HG03175 (cell line): Measurements from ENCODE around the gene PPP1R3C.

Experiments
- ATAC-seq: cut with Tn5 transposase; IDR thresholded peaks from one replicate; pipeline ENCODE4 v1.9.1; 2021; ENCODE audit warnings: mild to moderate bottlenecking, moderate library complexity; ENCODE audit not compliant: unreplicated experiment

Gene PPP1R3C

DNA sequence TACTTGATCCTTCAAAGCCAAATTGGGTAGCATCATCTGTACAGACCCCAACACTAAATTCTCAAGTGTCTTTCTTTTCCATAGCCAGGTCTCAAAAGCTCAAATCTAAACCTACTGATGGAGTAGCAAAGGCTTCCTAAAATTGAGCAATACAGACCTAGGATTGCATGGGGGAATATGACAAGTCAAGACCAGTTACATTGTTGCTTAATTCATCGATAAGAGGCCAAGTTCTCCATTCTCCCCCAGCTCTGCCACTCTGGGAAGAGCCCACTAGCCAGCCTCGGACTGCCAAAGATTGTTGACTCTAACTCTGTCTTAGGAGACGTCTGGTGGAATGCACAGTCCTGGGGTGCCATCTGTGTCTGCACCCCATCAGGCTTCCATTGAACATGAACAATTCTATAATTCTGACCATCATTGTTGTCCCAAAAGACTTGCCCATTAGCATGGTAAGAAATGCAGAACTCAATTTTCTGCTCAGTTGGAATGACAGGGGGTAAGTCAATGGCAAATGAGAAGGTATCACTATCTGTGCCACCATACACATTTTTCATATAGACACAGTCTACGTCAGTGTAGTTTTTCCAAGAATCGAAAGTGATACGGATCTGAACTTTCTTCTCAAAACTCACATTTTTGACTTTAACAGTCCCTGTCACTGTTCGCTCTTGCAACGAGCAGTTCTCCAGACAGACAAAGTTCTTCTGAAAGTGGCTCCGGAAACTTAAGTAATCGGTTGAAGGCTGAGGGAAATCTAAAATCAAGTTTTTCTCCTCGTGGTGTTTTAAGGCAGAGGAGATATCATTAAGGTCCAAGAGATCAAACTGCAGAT, 2.9 kb downstream of the PPP1R3C start:
- ATAC-seq, result no peak

- no peak for ATAC-seq
These were observed 4.5 kb downstream of the PPP1R3C start for GRCh38 chr10:91628383-91628782.

GRCh38 chr10:91627344-91628102, 5.3 kb downstream of the PPP1R3C start:
- ATAC-seq, result no peak

DNA sequence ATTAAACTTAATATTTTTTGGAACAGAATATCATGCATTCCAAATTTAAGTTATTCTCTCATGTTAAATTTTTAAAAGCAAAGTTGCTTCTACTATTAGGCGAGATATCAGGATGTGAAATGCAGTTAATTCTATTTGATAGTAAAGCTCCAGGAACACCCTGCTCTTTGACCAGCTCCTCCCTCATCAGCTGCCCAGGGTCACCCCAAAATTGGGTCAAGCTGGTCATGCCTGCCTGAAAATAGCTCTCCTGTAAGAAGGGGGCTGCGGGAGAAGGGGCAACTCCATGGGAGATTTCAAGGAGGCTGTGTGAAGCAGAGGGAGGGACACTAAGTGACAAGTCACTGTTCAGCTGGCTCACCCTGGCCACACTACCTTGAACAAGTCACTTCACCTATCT, 5.9 kb downstream of the PPP1R3C start:
- no peak for ATAC-seq

DNA sequence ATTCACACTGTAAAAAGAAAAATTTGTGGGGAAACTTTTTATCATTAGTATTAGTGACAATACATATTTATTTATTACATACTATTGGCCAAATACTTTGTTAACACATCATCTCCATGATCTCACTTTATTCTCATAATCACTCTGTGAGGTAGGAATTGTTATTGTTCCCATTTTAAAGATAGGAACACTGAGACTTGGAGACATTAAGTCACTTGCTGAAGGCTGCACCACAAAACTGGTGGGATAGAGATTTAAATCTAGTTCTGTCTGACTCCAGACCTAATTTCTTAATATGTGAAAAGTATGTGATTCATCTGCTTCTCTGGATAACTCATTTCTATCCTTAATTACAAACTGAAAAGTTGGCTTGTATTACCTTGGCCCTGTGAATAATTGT, 8.2 kb downstream of the PPP1R3C start:
- no peak for ATAC-seq

- no peak for ATAC-seq
These were observed 10.3 kb downstream of the PPP1R3C start for GRCh38 chr10:91622601-91623000.

GRCh38 chr10:91621483-91622113, 11.3 kb downstream of the PPP1R3C start:
- no peak for ATAC-seq

DNA sequence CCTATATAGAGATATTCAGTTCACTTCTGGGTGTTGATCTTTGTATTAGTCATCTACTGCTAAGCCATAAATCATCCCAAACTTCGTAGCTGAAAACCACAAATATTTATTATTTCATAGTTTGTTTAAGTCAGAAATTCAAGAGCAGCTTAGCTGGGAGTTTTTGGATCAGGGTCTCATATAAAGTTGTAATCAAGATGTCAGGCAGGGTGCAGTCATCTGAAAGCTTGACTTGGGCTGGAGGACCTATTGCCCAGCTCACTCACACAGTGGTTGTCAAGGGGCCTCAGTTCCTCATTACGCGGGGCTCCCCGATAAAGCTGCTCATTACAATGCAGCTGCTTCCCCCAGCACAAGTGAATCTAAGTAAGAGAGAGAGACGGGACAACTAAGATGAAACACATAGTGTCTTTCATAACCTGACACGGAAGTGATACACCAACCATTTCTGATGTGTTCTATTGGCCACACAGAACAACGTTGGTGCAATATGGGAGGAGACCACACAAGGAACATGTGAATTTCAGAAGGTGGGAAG, 15.7 kb downstream of the PPP1R3C start:
- no peak for ATAC-seq

DNA sequence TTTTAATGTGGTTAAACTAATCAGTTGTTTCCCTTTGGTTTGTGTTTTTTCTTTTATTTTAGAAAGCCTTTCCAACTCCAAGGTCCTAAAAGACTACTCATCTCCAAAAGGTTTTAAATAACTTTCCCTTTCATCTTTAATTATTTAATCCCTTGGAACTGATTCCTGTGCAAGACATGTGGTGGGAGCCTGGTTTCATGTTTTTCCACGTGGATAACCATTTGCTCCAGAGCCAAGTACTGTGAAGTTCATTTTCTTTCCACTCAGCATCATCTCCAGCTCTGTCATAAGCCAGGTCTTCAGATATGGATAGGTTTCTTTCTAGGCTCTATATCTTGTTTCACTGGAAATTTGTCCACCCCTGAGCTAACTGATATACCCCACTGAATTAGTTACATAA, 16.7 kb downstream of the PPP1R3C start:
- ATAC-seq, result no peak

DNA sequence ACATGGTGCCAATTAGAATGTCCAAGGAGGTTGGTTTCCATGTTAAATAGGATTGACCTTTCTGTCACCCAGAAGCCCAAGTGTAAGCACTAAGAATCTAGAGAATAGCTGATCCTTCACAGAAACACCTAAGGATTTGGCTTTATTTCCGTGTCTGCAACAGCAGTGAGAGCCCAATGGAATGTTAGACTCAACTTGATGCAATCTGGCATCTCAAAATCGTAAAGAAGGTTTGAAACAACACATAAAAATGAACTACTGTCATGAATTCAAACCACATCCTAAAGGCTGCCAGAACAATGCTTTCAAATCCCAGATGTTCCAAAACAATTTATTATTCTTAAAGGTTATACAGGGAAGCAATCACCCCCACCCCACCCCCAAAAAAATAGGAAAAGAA, 18.6 kb downstream of the PPP1R3C start:
- no peak for ATAC-seq

DNA sequence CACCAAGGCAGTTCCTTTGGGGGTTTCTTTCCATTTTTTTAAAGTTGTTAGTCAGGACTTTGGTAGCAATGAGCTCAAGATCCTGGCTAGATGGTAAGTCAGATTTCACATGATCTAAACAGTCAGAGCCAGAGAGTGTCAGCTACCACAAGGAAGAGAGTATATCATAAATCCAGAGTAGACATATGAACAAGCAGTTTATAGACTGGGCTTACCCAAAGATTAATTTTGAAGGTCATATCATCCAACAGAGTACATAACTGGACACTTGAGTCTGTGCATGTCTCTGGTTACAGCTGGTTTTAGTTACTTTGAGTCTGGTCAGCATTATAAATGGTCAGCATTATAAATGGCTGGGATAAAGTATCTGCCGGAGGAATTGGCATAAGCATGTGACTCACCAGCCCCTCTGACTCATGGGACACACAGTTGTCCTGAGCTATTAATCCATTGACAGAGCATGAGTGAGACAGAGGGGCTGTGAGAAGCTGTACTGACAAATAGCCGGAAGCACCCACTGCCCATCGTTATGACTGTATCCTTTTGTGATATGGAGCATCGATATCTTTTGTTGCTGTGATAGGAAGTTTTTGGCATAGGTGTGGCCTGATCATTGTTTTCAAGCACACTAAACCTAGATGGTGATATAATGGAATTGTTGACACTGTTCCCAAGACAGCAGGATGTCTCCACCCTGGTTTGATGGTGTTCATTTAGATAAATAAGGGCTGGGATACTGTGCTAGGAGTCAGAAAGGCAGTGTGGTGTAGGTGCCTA, 19.3 kb downstream of the PPP1R3C start:
- ATAC-seq, result no peak

DNA sequence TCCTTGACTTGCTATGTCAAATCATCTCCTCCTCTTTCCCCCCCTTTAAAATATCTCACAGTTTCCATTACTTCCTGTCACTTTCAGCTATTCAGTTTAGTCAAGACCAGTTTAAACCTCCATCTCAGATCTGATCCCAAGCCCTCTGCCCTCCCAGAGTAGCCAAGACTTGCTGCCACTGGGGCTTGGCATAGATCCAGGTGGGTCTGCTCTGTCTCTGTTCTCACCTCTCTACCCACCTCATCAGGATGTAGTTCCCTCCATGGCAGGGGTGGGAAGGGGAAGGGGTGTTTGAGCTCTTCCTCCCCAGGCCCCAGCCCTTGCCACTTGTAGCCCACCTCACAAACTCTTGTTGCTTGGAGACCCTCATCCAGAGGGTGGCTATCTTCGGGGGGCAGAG, 22.0 kb downstream of the PPP1R3C start:
- no peak for ATAC-seq

DNA sequence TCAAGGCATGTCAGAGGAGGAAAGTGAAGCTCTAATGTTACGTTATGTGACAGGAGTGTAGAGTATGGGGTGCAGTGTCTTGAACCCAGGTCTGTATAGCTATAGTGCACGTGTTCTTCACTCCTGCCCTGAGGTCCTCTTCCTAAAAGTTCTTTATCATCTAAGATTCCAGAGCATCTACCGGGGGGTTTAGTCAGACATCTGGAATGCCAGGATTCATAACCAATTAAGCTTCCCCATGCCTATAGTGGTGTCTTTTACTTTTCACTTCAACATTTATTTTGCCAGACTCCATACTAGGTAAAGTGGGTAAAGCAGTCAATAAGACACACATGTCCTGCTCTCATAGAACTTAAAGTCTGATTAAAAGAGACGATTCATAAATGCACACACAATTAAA, 22.4 kb downstream of the PPP1R3C start:
- ATAC-seq, result no peak

DNA sequence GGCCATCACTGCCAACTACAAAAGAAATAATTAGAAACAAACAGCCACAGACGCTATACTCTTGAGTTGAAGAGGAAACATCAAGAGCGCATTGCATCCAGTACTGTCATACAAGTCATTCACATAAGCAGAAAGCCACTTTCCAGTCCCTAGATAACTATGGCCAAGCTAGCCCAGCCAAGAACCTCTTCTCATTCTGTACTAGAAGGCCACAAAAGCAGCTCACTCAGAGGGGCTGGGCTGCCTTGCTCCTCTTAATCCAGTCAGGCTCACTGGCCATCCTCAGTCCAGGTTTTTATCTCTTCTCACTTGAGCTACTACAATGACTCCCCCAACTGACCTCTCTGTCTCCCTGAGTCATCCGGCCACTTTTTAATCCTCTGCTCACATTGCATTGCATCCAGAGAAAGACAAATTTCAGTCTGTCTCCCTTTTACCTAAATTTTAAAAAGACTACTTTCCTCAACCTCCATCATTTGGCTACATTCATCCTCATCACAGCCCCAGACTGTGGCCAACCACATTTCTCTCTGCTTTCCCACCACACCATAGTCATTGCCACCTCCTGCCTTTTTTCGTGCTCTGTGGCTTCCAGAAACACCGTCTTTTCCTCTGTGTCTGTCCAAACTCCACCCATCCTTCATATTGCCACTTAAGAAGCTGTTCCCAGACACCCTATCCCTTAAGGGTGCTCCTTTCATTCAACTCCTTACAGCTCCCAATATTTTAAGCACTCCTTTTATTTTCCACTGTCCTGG, 25.0 kb downstream of the PPP1R3C start:
- no peak for ATAC-seq

DNA sequence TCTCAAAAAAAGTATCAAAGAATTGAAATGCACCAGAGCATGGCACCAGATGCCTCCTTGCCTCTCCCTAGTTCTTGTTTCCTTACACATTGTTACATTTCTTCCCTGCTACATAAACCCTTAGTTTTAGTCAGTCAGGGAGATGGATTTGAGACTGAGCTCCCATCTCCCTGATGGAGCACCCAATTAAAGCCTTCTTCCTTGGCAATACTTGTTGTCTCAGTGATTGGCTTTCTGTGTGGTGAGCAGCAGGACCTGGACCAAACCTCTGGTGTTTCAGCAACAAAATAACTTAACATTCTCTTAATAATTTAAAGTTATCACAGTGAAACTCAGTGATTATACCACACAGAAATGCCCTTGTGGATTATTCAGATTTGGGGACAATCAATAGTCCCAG, 26.9 kb downstream of the PPP1R3C start:
- ATAC-seq, result no peak

GRCh38 chr10:91604553-91605534, 28.0 kb downstream of the PPP1R3C start:
- ATAC-seq, result no peak

DNA sequence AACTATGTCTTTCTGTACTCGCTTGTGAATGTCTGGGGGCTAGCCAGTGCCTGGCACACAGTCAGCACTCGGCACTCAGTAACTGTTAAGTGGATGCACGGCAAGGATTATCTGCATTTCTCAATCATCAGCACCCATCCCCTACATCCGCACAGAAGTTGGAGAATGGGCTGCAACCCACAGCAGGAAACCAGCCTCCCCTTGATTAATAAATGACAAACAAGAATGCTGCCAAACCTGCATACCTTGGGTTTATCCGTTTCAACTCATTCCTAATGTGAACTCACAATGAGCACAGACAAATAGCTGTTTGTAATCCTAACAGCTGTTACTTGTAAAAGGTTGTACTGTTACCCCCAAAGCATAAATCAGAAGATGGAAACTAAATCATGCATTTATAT, 28.9 kb downstream of the PPP1R3C start:
- ATAC-seq, result no peak

DNA sequence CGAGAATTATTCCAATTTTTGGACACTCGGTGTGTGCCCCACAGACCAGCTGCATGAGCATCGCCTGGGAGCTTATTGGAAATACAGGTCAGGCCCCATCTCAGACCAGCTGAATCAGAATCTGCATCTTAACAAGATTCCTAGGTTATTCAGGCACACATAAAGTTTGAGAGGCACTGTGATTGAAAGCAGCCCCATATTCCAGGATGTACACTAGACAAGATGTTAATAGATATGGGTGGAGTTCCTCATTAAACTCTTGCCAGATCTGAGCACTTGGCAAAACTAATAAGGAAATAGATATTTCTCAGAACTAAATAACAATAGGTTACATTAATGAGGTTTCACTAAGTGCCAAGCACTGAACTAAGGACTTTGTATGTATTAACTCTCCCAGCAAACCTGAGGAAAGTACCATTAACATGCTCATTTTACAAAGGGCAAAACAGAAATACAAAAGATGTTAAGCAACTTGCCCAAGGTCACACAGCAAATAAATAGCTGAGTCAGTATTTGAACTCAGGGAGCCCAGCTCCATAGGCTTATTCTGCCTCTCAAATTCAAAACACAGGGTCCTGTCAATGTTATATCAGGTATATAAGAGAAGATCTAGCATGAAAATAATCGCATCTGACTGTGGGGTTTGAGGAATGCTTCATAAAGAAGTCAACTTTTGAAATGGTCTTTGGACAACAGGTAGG, 29.9 kb downstream of the PPP1R3C start:
- no peak for ATAC-seq
